Fibroblast of skin of left quadriceps (primary cell): ENCODE measurements around the gene GUCY2D.

Source experiments
- DNase-seq, 2 experiments: peaks; one replicate each; pipeline ENCODE4 v3.0.0-alpha.2; 2013; ENCODE audit warnings: low read depth in 2 of 2

The GUCY2D gene

GRCh38 chr17:7992516-7992915, 9.9 kb upstream of the GUCY2D start:
- DNase-seq = no peak

DNA sequence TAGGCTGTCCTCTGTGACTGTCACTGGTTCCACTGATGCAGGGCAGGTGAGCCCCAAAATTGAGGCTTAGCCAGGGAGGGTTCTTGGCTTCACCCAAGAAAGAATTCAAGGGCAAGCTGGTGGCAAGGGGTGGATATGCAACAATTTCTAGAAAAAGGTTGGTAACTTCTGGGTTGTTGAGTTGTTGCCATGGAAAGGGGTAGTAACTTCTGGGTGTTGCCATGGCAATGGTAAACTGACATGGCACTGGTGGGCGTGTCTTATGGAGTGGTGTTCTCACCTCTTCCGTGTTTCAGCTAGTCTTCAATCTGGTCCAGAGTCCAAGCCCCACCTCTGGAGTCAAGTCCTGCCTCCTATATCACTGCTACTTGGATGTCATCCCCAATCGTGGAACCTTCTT, 9.5 kb upstream of the GUCY2D start:
- no peak for DNase-seq

DNA sequence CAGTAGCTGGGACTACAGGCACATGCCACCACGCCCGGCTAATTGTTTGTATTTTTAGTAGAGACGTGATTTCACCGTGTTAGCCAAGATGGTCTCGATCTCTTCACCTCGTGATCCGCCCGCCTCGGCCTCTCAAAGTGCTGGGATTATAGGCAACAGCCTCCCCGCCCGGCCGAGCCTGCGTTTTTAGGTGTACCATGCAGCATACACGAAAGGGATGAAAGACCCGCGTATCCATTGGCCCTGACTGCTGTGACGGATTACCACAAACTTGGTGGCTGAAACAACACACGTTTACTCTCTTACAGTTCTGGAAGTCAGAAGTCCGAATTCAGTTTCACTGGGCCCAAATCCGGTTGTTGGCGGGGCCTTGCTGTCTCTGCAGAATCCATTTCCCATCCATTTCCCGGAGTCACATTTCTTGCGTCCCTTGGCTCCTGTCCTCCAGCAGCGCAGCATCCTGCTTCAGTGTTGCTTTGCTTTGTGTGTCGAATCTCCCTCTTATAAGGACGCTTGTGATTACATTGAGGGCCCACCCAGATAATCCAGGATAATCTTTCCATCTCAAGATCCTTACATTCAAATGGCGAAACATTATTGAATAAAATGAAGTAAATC, 8.3 kb upstream of the GUCY2D start:
- no peak for DNase-seq

GRCh38 chr17:7995724-7996123, 6.7 kb upstream of the GUCY2D start:
- no peak for DNase-seq

- DNase-seq = no peak
These were observed 5.2 kb upstream of the GUCY2D start for GRCh38 chr17:7997186-7997585.

- no peak for DNase-seq
These were observed 542 bp downstream of the GUCY2D start for GRCh38 chr17:8002721-8003593.

DNA sequence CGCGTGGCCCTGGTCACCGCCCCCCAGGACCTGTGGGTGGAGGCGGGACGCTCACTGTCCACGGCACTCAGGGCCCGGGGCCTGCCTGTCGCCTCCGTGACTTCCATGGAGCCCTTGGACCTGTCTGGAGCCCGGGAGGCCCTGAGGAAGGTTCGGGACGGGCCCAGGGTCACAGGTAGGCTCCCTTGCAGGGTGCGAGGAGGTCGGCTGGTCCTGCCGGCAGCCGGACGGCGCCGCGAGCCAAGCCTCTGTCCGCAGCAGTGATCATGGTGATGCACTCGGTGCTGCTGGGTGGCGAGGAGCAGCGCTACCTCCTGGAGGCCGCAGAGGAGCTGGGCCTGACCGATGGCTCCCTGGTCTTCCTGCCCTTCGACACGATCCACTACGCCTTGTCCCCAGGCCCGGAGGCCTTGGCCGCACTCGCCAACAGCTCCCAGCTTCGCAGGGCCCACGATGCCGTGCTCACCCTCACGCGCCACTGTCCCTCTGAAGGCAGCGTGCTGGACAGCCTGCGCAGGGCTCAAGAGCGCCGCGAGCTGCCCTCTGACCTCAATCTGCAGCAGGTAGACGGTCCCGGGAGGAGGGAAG, 1.3 kb downstream of the GUCY2D start:
- DNase-seq = no peak

GRCh38 chr17:8004899-8005298, 2.5 kb downstream of the GUCY2D start:
- DNase-seq = no peak

DNA sequence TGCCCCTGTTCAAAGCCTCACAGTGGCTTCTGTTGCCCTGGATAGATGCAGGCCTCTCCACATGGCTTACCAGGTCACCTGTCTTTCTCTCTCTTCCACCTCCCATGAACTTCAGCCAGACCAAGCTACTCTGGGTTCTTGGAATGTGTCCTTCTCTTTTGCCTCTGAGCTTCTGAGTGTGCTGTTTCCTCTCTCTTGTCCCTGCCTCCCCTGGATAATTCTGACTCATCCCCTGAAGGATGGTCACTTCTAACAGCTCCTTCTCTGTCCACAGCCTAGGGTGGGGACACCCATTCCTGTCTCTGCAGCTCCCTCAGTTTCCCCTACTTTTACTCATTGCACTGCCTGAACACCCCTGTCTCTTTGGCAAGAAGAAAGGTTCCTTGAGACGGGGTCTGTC, 2.9 kb downstream of the GUCY2D start:
- no peak for DNase-seq

- no peak for DNase-seq
These were observed 3.7 kb downstream of the GUCY2D start for GRCh38 chr17:8005967-8006730.

- DNase-seq = no peak
These were observed 4.6 kb downstream of the GUCY2D start for GRCh38 chr17:8006836-8007680.

DNA sequence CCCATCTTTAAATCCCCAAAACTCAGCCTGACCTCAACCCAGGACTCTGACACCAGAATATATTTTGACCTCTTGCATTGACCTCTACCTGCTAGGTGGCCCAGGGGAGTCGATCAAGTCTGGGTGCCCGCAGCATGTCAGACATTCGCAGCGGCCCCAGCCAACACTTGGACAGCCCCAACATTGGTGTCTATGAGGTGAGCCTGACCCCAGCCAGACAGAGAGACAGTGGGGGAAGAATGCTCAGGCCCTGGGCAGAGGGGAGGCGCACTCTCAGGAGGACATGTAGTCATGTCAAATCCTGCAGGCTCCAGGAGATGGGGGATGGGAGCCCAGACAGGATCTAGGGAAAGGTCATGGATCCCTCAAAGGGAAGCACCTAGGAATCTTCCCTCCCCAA, 5.4 kb downstream of the GUCY2D start:
- no peak for DNase-seq

GRCh38 chr17:8012045-8012580, 9.7 kb downstream of the GUCY2D start:
- no peak for DNase-seq

GRCh38 chr17:8012996-8013640, 10.7 kb downstream of the GUCY2D start:
- DNase-seq = no peak

DNA sequence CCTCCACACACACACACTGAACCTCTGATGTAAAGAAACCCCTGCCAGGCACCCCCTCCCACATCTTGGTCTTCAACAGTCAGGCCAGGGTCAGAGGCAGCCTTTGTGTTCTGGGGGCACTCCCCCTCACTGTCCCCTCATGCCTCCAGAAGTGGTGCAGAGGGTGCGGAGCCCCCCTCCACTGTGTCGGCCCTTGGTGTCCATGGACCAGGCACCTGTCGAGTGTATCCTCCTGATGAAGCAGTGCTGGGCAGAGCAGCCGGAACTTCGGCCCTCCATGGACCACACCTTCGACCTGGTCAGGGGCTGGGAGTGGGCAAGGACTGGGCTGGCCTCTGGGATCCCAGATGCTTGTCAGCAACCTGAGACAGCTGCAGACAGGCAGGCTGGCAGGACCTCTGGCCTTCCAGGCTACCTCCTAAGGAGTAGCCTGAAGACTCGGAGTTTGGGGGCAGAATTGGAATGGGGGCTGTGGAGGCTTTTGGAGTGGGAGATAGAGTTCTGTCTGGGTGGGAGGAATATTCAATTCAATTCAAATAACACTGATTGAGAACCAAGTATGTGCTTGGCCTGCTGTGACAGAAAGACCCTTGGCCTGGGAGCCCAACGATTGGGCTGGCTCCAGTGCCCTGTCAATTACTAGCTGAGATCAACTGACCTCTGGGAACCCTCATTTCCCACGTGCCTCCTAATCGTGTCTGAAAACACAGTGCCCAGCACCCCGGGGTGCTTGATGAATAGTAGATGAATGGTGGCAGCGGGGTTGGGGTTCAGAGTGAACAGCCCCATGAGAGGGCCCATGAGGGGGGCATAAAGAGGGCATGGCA, 11.5 kb downstream of the GUCY2D start:
- DNase-seq = no peak

DNA sequence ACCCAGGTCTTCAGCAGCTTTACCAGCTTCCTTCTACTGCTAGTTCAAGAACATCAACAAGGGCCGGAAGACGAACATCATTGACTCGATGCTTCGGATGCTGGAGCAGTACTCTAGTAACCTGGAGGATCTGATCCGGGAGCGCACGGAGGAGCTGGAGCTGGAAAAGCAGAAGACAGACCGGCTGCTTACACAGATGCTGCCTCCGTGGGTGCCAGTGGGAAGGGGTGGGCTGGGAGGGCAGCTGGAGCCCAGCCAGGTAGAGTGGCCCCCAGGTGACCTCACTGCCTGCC, 12.1 kb downstream of the GUCY2D start:
- DNase-seq = no peak

GRCh38 chr17:8015236-8015956, 13.0 kb downstream of the GUCY2D start:
- DNase-seq = no peak

DNA sequence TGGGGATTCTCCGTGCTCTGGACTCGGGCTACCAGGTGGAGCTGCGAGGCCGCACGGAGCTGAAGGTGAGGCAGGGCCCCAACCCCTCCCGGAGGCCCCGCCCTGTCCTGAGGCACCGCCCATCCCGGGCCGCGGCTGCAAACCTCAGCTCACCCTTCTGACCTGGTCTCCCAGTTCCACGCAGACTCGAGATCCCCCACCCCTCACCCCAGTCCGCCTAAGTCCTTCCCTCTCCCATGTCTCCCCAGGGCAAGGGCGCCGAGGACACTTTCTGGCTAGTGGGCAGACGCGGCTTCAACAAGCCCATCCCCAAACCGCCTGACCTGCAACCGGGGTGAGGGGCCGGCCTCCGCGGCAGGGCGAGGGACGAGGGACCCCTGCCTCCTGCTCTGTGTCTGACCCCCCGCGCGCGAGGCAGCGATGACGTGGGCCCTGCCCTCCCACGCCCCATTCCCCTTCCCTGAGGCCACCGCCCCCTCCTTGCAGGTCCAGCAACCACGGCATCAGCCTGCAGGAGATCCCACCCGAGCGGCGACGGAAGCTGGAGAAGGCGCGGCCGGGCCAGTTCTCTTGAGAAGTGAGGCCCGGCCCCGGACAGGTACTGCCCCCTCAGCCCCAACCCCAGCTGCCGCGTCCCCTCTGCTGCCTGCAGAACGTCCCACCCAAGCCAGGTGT, 13.7 kb downstream of the GUCY2D start:
- DNase-seq = no peak
